Neutrophil (primary cell): ENCODE data around the gene GMEB2.
"Not testable (repeated sequence)": the region's sequence is repeated elsewhere in the genome, so short reads cannot be mapped to it uniquely, and the experiment has no call there.

Experiments
- H3K27ac ChIP-seq: fragments of 200-600 bp; sonication (generic); 2 replicates; pipeline ENCODE4 v1.5.1; 2016; ENCODE audit warnings: mild to moderate bottlenecking, moderate library complexity
- H3K27me3 ChIP-seq: fragments of 200-600 bp; sonication (generic); 2 replicates; pipeline ENCODE4 v1.6.0; 2016; ENCODE audit warnings: mild to moderate bottlenecking
- H3K36me3 ChIP-seq: fragments of 200-600 bp; sonication (generic); 2 replicates; pipeline ENCODE4 v1.5.1; 2017
- H3K4me1 ChIP-seq, 2 experiments: fragments of 200-600 bp in 1 of 2; sonication (generic) in 1 of 2; 1 replicate in 1 of 2; 2 replicates in 1 of 2; pipeline versions ENCODE4 v1.5.1 to v1.6.1; 2013 to 2016; ENCODE audit warnings: low read depth in 1 of 2, low read length in 1 of 2, mild to moderate bottlenecking in 1 of 2, moderate library complexity in 1 of 2; ENCODE audit not compliant: control insufficient read depth in 1 of 2, insufficient read depth in 1 of 2
- H3K4me3 ChIP-seq, 2 experiments: fragments of 200-600 bp in 1 of 2; sonication (generic) in 1 of 2; 1 replicate in 1 of 2; 2 replicates in 1 of 2; pipeline ENCODE4 v1.5.1; 2013 to 2016; ENCODE audit warnings: low read depth in 1 of 2, low read length in 1 of 2, mild to moderate bottlenecking in 1 of 2, moderate library complexity in 1 of 2
- H3K9me3 ChIP-seq: fragments of 200-600 bp; sonication (generic); 2 replicates; pipeline ENCODE4 v1.5.1; 2016
- TF ChIP-seq, protein P1 (sequence below): fragments of 200-600 bp; sonication (generic); IDR thresholded peaks from 2 replicates; pipeline ENCODE4 v1.5.1; 2016; ENCODE audit warnings: antibody characterized with exemption

Gene GMEB2

DNA sequence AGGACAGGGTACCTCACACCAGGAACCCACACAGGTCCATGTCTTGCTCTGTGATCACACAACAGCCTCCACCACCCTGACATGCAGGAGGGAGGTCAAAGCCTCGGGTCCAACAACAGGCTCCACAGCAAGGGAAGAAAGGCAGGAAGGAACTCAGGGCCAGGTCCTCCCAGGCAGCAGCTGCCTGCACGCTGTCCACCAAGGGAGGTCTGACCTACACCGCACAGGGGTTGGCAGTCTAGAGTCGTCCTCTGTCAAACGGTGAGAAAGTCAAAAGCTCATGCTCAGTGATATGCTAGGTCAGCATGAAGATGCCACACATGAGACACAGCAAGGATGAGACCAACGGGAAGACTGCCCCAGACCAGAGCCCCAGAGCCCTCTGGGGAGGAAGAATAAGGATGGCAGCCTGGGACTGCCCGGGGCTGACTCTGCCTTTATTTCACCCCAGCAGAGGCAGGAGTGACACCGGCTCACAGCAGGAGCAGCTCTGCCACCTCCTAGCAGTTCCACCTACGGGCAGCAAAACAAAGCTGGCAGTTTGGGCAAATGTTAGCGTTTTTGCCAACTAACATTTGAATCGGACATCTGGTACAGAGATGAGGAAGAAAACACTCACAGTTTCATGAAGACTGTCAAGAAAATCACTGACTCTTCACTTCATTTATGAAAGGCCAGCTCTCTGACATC is 8.5 kb downstream of the GMEB2 start:
- Histone ChIP-seq H3K4me1 (peaks cover 5 to 6% of the 10 kb centered on the region in 2 experiments), H3K36me3 (peaks cover 43% of the 10 kb centered on the region), H3K27ac (no peak overlapping the region), H3K27me3 (no peaks in the 10 kb centered on the region), H3K4me3 (no peak overlapping the region), H3K9me3 (no peaks in the 10 kb centered on the region)
- TF ChIP-seq, protein P1, sequence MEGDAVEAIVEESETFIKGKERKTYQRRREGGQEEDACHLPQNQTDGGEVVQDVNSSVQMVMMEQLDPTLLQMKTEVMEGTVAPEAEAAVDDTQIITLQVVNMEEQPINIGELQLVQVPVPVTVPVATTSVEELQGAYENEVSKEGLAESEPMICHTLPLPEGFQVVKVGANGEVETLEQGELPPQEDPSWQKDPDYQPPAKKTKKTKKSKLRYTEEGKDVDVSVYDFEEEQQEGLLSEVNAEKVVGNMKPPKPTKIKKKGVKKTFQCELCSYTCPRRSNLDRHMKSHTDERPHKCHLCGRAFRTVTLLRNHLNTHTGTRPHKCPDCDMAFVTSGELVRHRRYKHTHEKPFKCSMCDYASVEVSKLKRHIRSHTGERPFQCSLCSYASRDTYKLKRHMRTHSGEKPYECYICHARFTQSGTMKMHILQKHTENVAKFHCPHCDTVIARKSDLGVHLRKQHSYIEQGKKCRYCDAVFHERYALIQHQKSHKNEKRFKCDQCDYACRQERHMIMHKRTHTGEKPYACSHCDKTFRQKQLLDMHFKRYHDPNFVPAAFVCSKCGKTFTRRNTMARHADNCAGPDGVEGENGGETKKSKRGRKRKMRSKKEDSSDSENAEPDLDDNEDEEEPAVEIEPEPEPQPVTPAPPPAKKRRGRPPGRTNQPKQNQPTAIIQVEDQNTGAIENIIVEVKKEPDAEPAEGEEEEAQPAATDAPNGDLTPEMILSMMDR, result no peak

DNA sequence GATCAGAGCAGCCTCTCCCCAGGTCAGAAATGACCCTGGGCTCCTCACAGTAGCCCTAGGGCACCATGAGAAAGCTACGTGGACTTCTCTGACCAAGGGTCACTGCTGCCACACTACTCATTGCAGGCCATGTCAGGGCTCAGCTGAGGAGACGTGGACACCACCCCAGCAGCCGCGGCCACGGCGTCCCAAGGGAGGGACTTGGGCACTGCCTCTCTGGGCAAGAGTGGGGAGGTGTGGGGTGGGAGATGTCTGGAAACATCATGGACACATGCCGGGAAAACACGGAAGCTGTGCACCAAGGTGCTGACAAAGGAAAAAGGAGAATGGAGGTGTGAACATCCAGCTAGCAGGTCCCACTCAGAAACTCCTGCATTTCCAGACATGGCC is 9.0 kb downstream of the GMEB2 start:
- Histone ChIP-seq H3K36me3 (peaks cover 43% of the 10 kb centered on the region), H3K27me3 (no peaks in the 10 kb centered on the region), H3K27ac (no peak overlapping the region), H3K9me3 (no peaks in the 10 kb centered on the region), H3K4me1 (peaks cover 11% of the 10 kb centered on the region in 2 experiments), H3K4me3 (no peak overlapping the region)
- TF ChIP-seq, protein P1, result no peak

DNA sequence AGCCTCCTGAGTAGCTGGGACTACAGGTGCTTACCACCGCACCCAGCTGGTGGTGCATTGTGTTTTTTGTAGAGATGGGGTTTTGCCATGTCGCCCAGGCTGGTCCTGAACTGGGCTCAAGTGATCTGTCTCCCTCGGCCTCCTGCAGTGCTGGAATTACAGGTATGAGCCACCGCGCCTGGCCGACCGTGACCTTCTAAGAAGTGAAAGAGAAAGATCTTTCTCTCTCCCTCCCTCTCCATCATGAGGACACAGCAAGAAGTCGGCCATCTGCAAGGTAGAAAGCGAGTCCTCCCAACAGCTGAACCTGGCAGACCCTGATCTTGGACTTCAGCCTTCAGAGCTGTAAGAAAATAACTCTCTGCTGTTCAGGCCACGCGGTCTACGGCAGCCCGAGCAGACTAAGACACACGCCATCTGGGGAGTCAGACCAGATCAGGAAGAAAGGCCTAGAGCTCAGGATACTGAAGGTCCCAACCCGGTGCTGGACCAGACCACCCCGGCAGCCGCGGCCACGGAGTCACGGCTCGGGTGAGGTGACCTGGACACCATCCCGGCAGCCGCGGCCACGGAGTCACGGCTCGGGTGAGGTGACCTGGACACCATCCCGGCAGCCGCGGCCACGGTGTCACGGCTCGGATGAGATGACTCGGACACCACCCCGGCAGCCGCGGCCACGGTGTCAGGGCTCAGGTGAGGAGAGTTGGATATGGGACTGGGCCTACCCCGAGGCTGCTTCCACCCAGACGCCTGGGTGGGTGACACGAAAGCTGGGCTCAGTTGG is 9.6 kb downstream of the GMEB2 start:
- peaks cover 17% of the 10 kb centered on the region in 2 experiments for H3K4me1 ChIP-seq
- H3K9me3 ChIP-seq, result no peaks in the 10 kb centered on the region
- TF ChIP-seq, protein P1, result no peak
- H3K36me3 ChIP-seq, result peaks cover 43% of the 10 kb centered on the region
- H3K27ac ChIP-seq, result no peak overlapping the region
- H3K27me3 ChIP-seq, result no peaks in the 10 kb centered on the region
- no peak overlapping the region for H3K4me3 ChIP-seq

DNA sequence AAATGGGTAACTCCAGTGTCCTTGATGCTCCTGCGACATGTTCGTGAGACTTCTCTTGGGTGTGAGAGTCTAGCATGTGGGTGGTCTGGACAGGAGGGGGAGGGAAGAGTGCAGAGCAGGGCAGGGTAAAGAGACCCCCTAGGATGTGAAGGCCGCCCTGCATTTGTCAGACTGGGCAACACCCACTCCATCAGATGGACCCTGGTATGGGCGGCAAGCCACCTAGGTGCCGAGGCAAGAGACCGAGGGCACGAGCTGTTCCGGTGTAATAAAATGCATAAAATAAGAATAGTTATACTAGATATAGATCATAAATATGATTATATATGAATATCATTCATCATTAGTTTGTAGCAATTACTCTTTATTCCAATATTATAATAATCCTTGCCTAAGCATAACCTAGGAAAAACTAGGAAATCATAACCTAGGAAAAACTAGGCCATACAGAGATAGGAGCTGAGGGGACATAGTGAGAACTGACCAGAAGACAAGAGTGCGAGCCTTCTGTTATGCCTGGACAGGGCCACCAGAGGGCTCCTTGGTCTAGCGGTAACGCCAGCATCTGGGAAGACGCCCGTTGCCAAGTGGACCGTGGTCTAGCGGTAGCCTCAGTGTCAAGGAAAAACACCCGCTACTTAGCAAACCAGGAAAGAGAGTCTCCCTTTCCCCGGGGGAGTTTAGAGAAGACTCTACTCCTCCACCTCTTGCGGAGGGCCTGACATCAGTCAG is 12.9 kb downstream of the GMEB2 start:
- H3K27ac ChIP-seq, result peak overlapping the region; percentile 87
- H3K9me3 ChIP-seq, H3K27me3 ChIP-seq, H3K4me3 ChIP-seq: not testable (repeated sequence)
- H3K36me3 ChIP-seq, result peaks cover 37% of the 10 kb centered on the region
- TF ChIP-seq, protein P1, result peak; percentile 56
- H3K4me1 ChIP-seq, result peaks cover 35 to 37% of the 10 kb centered on the region in 2 experiments

DNA sequence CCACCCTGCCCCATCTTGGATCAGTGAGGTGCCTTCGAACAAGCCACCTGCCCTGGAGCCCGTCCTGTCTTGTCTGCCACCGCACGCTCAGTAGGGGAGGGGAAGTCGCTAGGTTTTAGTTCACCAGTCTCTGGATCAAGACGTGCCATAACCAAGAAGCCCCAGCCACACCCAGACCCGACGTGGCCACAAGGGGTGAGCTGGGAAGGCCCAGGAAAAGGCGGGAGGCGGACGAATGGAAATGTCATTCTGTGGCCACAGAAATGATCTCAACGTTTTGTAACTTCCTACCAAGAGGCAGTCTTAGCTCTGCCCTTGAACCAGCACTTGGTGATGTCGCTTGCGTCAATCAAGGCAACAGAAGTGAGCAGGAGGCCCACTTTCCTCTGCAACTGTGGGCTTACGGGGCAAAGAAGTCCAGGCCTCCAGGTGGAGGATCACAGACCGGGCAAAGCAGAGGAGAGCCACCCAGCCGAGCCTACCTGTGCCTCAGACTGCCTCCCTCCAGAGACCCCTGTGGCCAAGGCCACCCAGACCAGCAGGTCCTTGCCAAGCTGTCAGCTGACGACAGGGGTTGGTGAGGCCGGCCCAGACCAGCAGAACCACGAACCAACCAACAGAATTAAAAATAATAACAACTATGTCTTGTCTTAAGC is 14.5 kb downstream of the GMEB2 start:
- peaks cover 20% of the 10 kb centered on the region for H3K36me3 ChIP-seq
- H3K27ac ChIP-seq, result peak overlapping the region; percentile 87
- H3K4me1 ChIP-seq, result peaks cover 35 to 37% of the 10 kb centered on the region in 2 experiments
- H3K9me3 ChIP-seq, result no peaks in the 10 kb centered on the region
- TF ChIP-seq, protein P1, result peak; percentile 41
- peak overlapping the region; percentile 27 to 31 for H3K4me3 ChIP-seq
- no peaks in the 10 kb centered on the region for H3K27me3 ChIP-seq
